H1 (cell line): Measurements from ENCODE around the gene NT5M. TPM values are rescaled to one million over a fixed set of nuclear protein-coding genes. Genes with fewer than 3 reads are reported as not detected.

Experiments used
- CTCF ChIA-PET: fragments of 300-600 bp; sonication (Branson Sonifier 250); formaldehyde crosslinking; loops from one replicate; lab custom pipeline; 2021; ENCODE audit not compliant: partially characterized antibody; lab: Charles Lee
- POLR2A ChIA-PET: fragments of 300-600 bp; sonication (Branson Sonifier 250); formaldehyde crosslinking; loops from one replicate; lab custom pipeline; 2021; ENCODE audit warnings: inconsistent platforms; ENCODE audit not compliant: partially characterized antibody; lab: Charles Lee
- DNase-seq, 2 experiments: peaks; one replicate each; pipeline versions ENCODE4 v3.0.0 to v3.0.0-alpha.2; 2010 to 2022; ENCODE audit warnings: low spot score in 2 of 2, low read depth in 1 of 2, mixed read lengths in 1 of 2
- FAIRE-seq: peaks from 2 replicates; lab custom pipeline; 2011; peaks lifted over from hg19 to GRCh38; lab: Jason Lieb, UNC
- H2AFZ ChIP-seq: 2 replicates; pipeline ENCODE4 v1.8.1; 2012; ENCODE audit warnings: low read length, inconsistent platforms
- H2AK5ac ChIP-seq: 2 replicates; pipeline ENCODE4 v1.6.1; 2013; ENCODE audit warnings: low read depth, low read length
- H2BK120ac ChIP-seq: replicated peaks from 2 replicates; pipeline ENCODE3; 2013; ENCODE audit warnings: low read depth, low read length, inconsistent platforms
- H2BK12ac ChIP-seq: 2 replicates; pipeline ENCODE4 v1.6.1; 2013; ENCODE audit warnings: low read depth, low read length
- H2BK15ac ChIP-seq: 2 replicates; pipeline ENCODE4 v1.6.1; 2013; ENCODE audit warnings: low read length
- H2BK20ac ChIP-seq: 2 replicates; pipeline ENCODE4 v1.6.1; 2013; ENCODE audit warnings: low read length
- H2BK5ac ChIP-seq: 2 replicates; pipeline ENCODE4 v1.6.1; 2013; ENCODE audit warnings: low read depth, low read length
- H3K14ac ChIP-seq: 2 replicates; pipeline ENCODE4 v1.6.1; 2013; ENCODE audit warnings: inconsistent platforms; ENCODE audit not compliant: insufficient read length
- H3K18ac ChIP-seq: 2 replicates; pipeline ENCODE4 v1.6.1; 2013; ENCODE audit warnings: low read length; ENCODE audit errors: extremely low read depth
- H3K23ac ChIP-seq: 2 replicates; pipeline ENCODE4 v1.6.1; 2013; ENCODE audit warnings: inconsistent platforms; ENCODE audit not compliant: insufficient read length
- H3K23me2 ChIP-seq: 2 replicates; pipeline ENCODE4 v1.6.1; 2013; ENCODE audit warnings: low read depth, low read length
- H3K27ac ChIP-seq: 2 replicates; pipeline ENCODE4 v1.6.1; 2011; ENCODE audit warnings: low read depth, low read length, inconsistent platforms
- H3K27me3 ChIP-seq, 4 experiments: replicated peaks in 1 of 4; 1 replicate in 1 of 4; 2 replicates in 3 of 4; pipeline versions ENCODE4 v1.6.1 to v1.8.1; 2011 to 2013; ENCODE audit warnings: low read length in 3 of 4, mild to moderate bottlenecking in 3 of 4, inconsistent platforms in 2 of 4, mixed read lengths in 2 of 4, moderate library complexity in 1 of 4; ENCODE audit not compliant: control insufficient read depth in 3 of 4, insufficient read depth in 3 of 4; ENCODE audit errors: extremely low read depth in 1 of 4
- H3K36me3 ChIP-seq, 4 experiments: 2 replicates each; pipeline versions ENCODE4 v1.6.1 to v1.8.1; 2011 to 2013; ENCODE audit warnings: mild to moderate bottlenecking in 4 of 4, low read length in 3 of 4, moderate library complexity in 2 of 4, control low read depth in 1 of 4, inconsistent platforms in 1 of 4; ENCODE audit not compliant: insufficient read depth in 4 of 4, control insufficient read depth in 2 of 4
- H3K4ac ChIP-seq: replicated peaks from 2 replicates; pipeline ENCODE3; 2013; ENCODE audit warnings: low read length, low read depth, mixed read lengths, inconsistent platforms; ENCODE audit not compliant: insufficient read length
- H3K4me1 ChIP-seq, 4 experiments: replicated peaks in 1 of 4; 1 replicate in 1 of 4; 2 replicates in 3 of 4; pipeline versions ENCODE4 v1.6.1 to v1.8.1; 2011 to 2013; ENCODE audit warnings: low read length in 3 of 4, inconsistent platforms in 2 of 4, mixed read lengths in 1 of 4; ENCODE audit not compliant: insufficient read depth in 4 of 4, control insufficient read depth in 3 of 4
- H3K4me2 ChIP-seq, 2 experiments: 2 replicates each; pipeline versions ENCODE4 v1.6.1 to v1.8.1; 2011 to 2013; ENCODE audit warnings: low read depth in 2 of 2, low read length in 2 of 2, control low read depth in 1 of 2, inconsistent platforms in 1 of 2, mild to moderate bottlenecking in 1 of 2; ENCODE audit not compliant: insufficient read depth in 1 of 2
- H3K4me3 ChIP-seq, 4 experiments: fragments of 200-600, 300-600 bp in 1 of 4; sonication (generic), shearing (Covaris generic), sonication (Bioruptor Twin) in 1 of 4; 2 replicates each; pipeline versions ENCODE4 v1.5.1 to v1.8.1; 2011 to 2016; ENCODE audit warnings: low read length in 4 of 4, low read depth in 3 of 4, control low read depth in 2 of 4, inconsistent platforms in 2 of 4, mild to moderate bottlenecking in 2 of 4, mixed read lengths in 1 of 4, moderate library complexity in 1 of 4; ENCODE audit not compliant: insufficient read depth in 2 of 4; ENCODE audit errors: extremely low read depth in 1 of 4
- H3K56ac ChIP-seq: replicated peaks from 2 replicates; pipeline ENCODE3; 2013; ENCODE audit warnings: low read depth, mild to moderate bottlenecking, mixed read lengths, low read length, inconsistent platforms; ENCODE audit not compliant: insufficient read length
- H3K79me1 ChIP-seq: 2 replicates; pipeline ENCODE4 v1.6.1; 2013; ENCODE audit warnings: low read depth, low read length, control low read depth
- H3K79me2 ChIP-seq, 2 experiments: 2 replicates each; pipeline versions ENCODE4 v1.6.1 to v1.8.1; 2012 to 2013; ENCODE audit warnings: low read length in 2 of 2, mild to moderate bottlenecking in 2 of 2, inconsistent platforms in 1 of 2; ENCODE audit not compliant: insufficient read depth in 2 of 2, control insufficient read depth in 1 of 2
- H3K9ac ChIP-seq, 4 experiments: replicated peaks in 1 of 4; 1 replicate in 1 of 4; 2 replicates in 3 of 4; pipeline versions ENCODE4 v1.6.1 to v1.8.1; 2011 to 2013; ENCODE audit warnings: low read depth in 3 of 4, low read length in 3 of 4, control low read depth in 2 of 4, mild to moderate bottlenecking in 2 of 4, moderate library complexity in 2 of 4, inconsistent platforms in 1 of 4; ENCODE audit errors: extremely low read depth in 1 of 4
- H3K9me3 ChIP-seq, 2 experiments: 2 replicates each; pipeline versions ENCODE4 v1.6.1 to v1.8.1; 2012 to 2013; ENCODE audit warnings: mild to moderate bottlenecking in 2 of 2, moderate library complexity in 2 of 2, control low read depth in 1 of 2, inconsistent platforms in 1 of 2, low read depth in 1 of 2, low read length in 1 of 2, mixed read lengths in 1 of 2; ENCODE audit not compliant: insufficient read depth in 2 of 2
- H4K20me1 ChIP-seq, 2 experiments: replicated peaks in 1 of 2; 2 replicates each; pipeline versions ENCODE3 to v1.8.1; 2011 to 2013; ENCODE audit warnings: inconsistent platforms in 2 of 2, low read length in 2 of 2, mild to moderate bottlenecking in 1 of 2; ENCODE audit not compliant: insufficient read depth in 2 of 2, control insufficient read depth in 1 of 2
- H4K5ac ChIP-seq: 2 replicates; pipeline ENCODE4 v1.6.1; 2013; ENCODE audit warnings: low read length, low read depth, mixed read lengths, inconsistent platforms; ENCODE audit not compliant: insufficient read length
- H4K8ac ChIP-seq: 2 replicates; pipeline ENCODE4 v1.8.0; 2013; ENCODE audit warnings: mild to moderate bottlenecking, moderate library complexity, low read length, inconsistent platforms; ENCODE audit not compliant: insufficient read depth; ENCODE audit errors: extremely low read depth
- H4K91ac ChIP-seq: replicated peaks from 2 replicates; pipeline ENCODE3; 2013; ENCODE audit warnings: low read length, mixed read lengths, inconsistent platforms; ENCODE audit not compliant: insufficient read length
- WGBS, 2 experiments: shearing (Covaris generic) in 1 of 2; methylation state at CpG; one replicate each; pipeline versions ENCODE4 v1.1.6 to v1.1.7; 2013 to 2015; ENCODE audit warnings: low lambda C conversion rate in 2 of 2, mixed read lengths in 2 of 2, inconsistent platforms in 1 of 2, low coverage in 1 of 2, missing lambda C conversion rate in 1 of 2; ENCODE audit not compliant: insufficient replicate concordance in 2 of 2, insufficient coverage in 1 of 2, insufficient read length in 1 of 2; ENCODE audit errors: extremely low coverage in 1 of 2, missing lambda C conversion rate in 1 of 2; 5-methylcytosine and 5-hydroxymethylcytosine counted together
- polyA plus RNA-seq, 7 experiments: library from polyadenylated mRNA; depleted of rRNA in 3 of 7; stranded (reverse) in 5 of 7; unstranded in 2 of 7; fragments of >200 nt in 5 of 7; fragments of 200-250 nt in 2 of 7; gene quantifications; 1 replicate in 5 of 7; 2 replicates in 1 of 7; 4 replicates in 1 of 7; pipeline versions ENCODE4 v1.2.1 to v1.2.3, GENCODE V29; 2011 to 2013; ENCODE audit warnings: missing spikeins in 2 of 7, mixed read lengths in 2 of 7
- total RNA-seq: library from RNA; stranded (reverse); fragmentation: NEBNext Ultra II Directional; extraction: Animal tissue kit (Norgen Biotek cat#: 25700); gene quantifications from 2 replicates; pipeline ENCODE4 v1.2.1, GENCODE V29; 2021

The NT5M gene
- total and polyA plus RNA-seq, 2 of the 8 experiments (the other 6 are each of a cell fraction or from before 2014, with no cell fraction given), result 7.6 to 18.2 TPM

- 93% methylated on average over 11 of the region's 11 CpGs; no CpG with 5 or more reads in 1 of the 2 experiments for WGBS, 2 experiments
- no peak overlapping the region for H4K8ac ChIP-seq
- no peak overlapping the region for H2BK5ac ChIP-seq
- H3K4me3 ChIP-seq, result no peak overlapping the region
- H3K23me2 ChIP-seq, result no peaks in the 10 kb centered on the region
- H3K9me3 ChIP-seq, result no peaks in the 10 kb centered on the region
- H3K23ac ChIP-seq, result no peak overlapping the region
- H4K91ac ChIP-seq, result no peak overlapping the region
- no peak overlapping the region for H3K18ac ChIP-seq
- H3K27ac ChIP-seq, result no peak overlapping the region
- H2AFZ ChIP-seq, result no peak overlapping the region
- H3K9ac ChIP-seq, result no peak overlapping the region
- H3K27me3 ChIP-seq, result no peaks in the 10 kb centered on the region
- H3K4me1 ChIP-seq, result no peaks in the 10 kb centered on the region
- H3K4ac ChIP-seq, result no peak overlapping the region
- FAIRE-seq, result no peak
- no peak for DNase-seq
- H3K36me3 ChIP-seq, result no peaks in the 10 kb centered on the region
- no peaks in the 10 kb centered on the region for H4K20me1 ChIP-seq
- H3K14ac ChIP-seq, result no peak overlapping the region
- H2AK5ac ChIP-seq, result no peak overlapping the region
- no peaks in the 10 kb centered on the region for H3K79me1 ChIP-seq
- ChIA-PET CTCF (interaction anchor here (0.6 to 4.4 kb wide), 7 partner anchors 13 to 577 kb away, joined by 3 to 11 read pairs (median 3); no protein-coding TSS in a partner anchor), POLR2A (no interaction called here)
- H2BK120ac ChIP-seq, result no peak overlapping the region
- H3K79me2 ChIP-seq, result no peaks in the 10 kb centered on the region
- no peak overlapping the region for H3K4me2 ChIP-seq
- no peak overlapping the region for H2BK15ac ChIP-seq
- H2BK20ac ChIP-seq, result no peak overlapping the region
- no peak overlapping the region for H3K56ac ChIP-seq
- no peak overlapping the region for H2BK12ac ChIP-seq
- no peak overlapping the region for H4K5ac ChIP-seq
Measured at GRCh38 chr17:17372856-17373520, 69.8 kb downstream of the NT5M start.
